ENCODE measurements around the gene YOD1.

Gene YOD1

GRCh38 chr1:207084232-207084631, 33.2 kb upstream of the YOD1 start:
- Histone ChIP-seq H3K9me3 (ENCODE audit: control insufficient read depth in 2 of 2, low read length in 2 of 2) (no peaks in the 10 kb centered on the region), H3K4me1 (ENCODE audit: control insufficient read depth in 2 of 2, insufficient read depth in 2 of 2, low read length in 2 of 2) (peaks cover 0 to 12% of the 10 kb centered on the region in 2 donors), H3K36me3 (ENCODE audit: control insufficient read depth in 2 of 2, insufficient read depth in 2 of 2, low read length in 2 of 2) (peaks cover 7 to 10% of the 10 kb centered on the region in 2 donors), H3K27me3 (ENCODE audit: control insufficient read depth in 2 of 2, insufficient read depth in 2 of 2, low read length in 2 of 2) (no peaks in the 10 kb centered on the region), H3K27ac (ENCODE audit: low read depth in 2 of 2, low read length in 2 of 2) (no peak overlapping the region), H3K9ac (ENCODE audit: low read depth in 1 of 2, low read length in 2 of 2) (no peak overlapping the region), H3K4me3 (ENCODE audit: low read length in 2 of 2) (no peak overlapping the region)

- Histone ChIP-seq H3K9ac (ENCODE audit: low read depth in 1 of 2, low read length in 2 of 2) (no peak overlapping the region), H3K4me1 (ENCODE audit: control insufficient read depth in 2 of 2, insufficient read depth in 2 of 2, low read length in 2 of 2) (peaks cover 0 to 4% of the 10 kb centered on the region in 2 donors), H3K27me3 (ENCODE audit: control insufficient read depth in 2 of 2, insufficient read depth in 2 of 2, low read length in 2 of 2) (no peaks in the 10 kb centered on the region), H3K27ac (ENCODE audit: low read depth in 2 of 2, low read length in 2 of 2) (no peak overlapping the region), H3K4me3 (ENCODE audit: low read length in 2 of 2) (no peak overlapping the region), H3K36me3 (ENCODE audit: control insufficient read depth in 2 of 2, insufficient read depth in 2 of 2, low read length in 2 of 2) (peaks cover 16 to 21% of the 10 kb centered on the region in 2 donors), H3K9me3 (ENCODE audit: control insufficient read depth in 2 of 2, low read length in 2 of 2) (no peaks in the 10 kb centered on the region)
Measured at GRCh38 chr1:207081806-207082205, 30.8 kb upstream of the YOD1 start.

GRCh38 chr1:207081088-207081487, 30.1 kb upstream of the YOD1 start:
- no peak overlapping the region for H3K4me3 ChIP-seq (ENCODE audit: low read length in 2 of 2)
- H3K4me1 ChIP-seq (ENCODE audit: control insufficient read depth in 2 of 2, insufficient read depth in 2 of 2, low read length in 2 of 2) = peaks cover 0 to 4% of the 10 kb centered on the region in 2 donors
- no peak overlapping the region for H3K9ac ChIP-seq (ENCODE audit: low read depth in 1 of 2, low read length in 2 of 2)
- no peak overlapping the region for H3K27ac ChIP-seq (ENCODE audit: low read depth in 2 of 2, low read length in 2 of 2)
- H3K9me3 ChIP-seq (ENCODE audit: control insufficient read depth in 2 of 2, low read length in 2 of 2) = no peaks in the 10 kb centered on the region
- peaks cover 16 to 25% of the 10 kb centered on the region in 2 donors for H3K36me3 ChIP-seq (ENCODE audit: control insufficient read depth in 2 of 2, insufficient read depth in 2 of 2, low read length in 2 of 2)
- no peaks in the 10 kb centered on the region for H3K27me3 ChIP-seq (ENCODE audit: control insufficient read depth in 2 of 2, insufficient read depth in 2 of 2, low read length in 2 of 2)

- Histone ChIP-seq H3K9me3 (ENCODE audit: control insufficient read depth in 2 of 2, low read length in 2 of 2) (no peaks in the 10 kb centered on the region), H3K36me3 (ENCODE audit: control insufficient read depth in 2 of 2, insufficient read depth in 2 of 2, low read length in 2 of 2) (peaks cover 22 to 31% of the 10 kb centered on the region in 2 donors), H3K4me1 (ENCODE audit: control insufficient read depth in 2 of 2, insufficient read depth in 2 of 2, low read length in 2 of 2) (peaks cover 0 to 4% of the 10 kb centered on the region in 2 donors), H3K4me3 (ENCODE audit: low read length in 2 of 2) (no peak overlapping the region), H3K27ac (ENCODE audit: low read depth in 2 of 2, low read length in 2 of 2) (no peak overlapping the region), H3K9ac (ENCODE audit: low read depth in 1 of 2, low read length in 2 of 2) (no peak overlapping the region), H3K27me3 (ENCODE audit: control insufficient read depth in 2 of 2, insufficient read depth in 2 of 2, low read length in 2 of 2) (no peaks in the 10 kb centered on the region)
Measured at GRCh38 chr1:207079706-207080241, 28.8 kb upstream of the YOD1 start.

GRCh38 chr1:207078578-207079132, 27.6 kb upstream of the YOD1 start:
- Histone ChIP-seq H3K4me3 (ENCODE audit: low read length in 2 of 2) (no peak overlapping the region), H3K27ac (ENCODE audit: low read depth in 2 of 2, low read length in 2 of 2) (no peak overlapping the region), H3K9me3 (ENCODE audit: control insufficient read depth in 2 of 2, low read length in 2 of 2) (no peaks in the 10 kb centered on the region), H3K27me3 (ENCODE audit: control insufficient read depth in 2 of 2, insufficient read depth in 2 of 2, low read length in 2 of 2) (no peaks in the 10 kb centered on the region), H3K9ac (ENCODE audit: low read depth in 1 of 2, low read length in 2 of 2) (no peak overlapping the region), H3K4me1 (ENCODE audit: control insufficient read depth in 2 of 2, insufficient read depth in 2 of 2, low read length in 2 of 2) (peaks cover 0 to 4% of the 10 kb centered on the region in 2 donors), H3K36me3 (ENCODE audit: control insufficient read depth in 2 of 2, insufficient read depth in 2 of 2, low read length in 2 of 2) (peaks cover 25 to 33% of the 10 kb centered on the region in 2 donors)

GRCh38 chr1:207077470-207078377, 26.7 kb upstream of the YOD1 start:
- no peak overlapping the region for H3K4me3 ChIP-seq (ENCODE audit: low read length in 2 of 2)
- no peaks in the 10 kb centered on the region for H3K27me3 ChIP-seq (ENCODE audit: control insufficient read depth in 2 of 2, insufficient read depth in 2 of 2, low read length in 2 of 2)
- peaks cover 29 to 40% of the 10 kb centered on the region in 2 donors for H3K36me3 ChIP-seq (ENCODE audit: control insufficient read depth in 2 of 2, insufficient read depth in 2 of 2, low read length in 2 of 2)
- H3K9ac ChIP-seq (ENCODE audit: low read depth in 1 of 2, low read length in 2 of 2) = no peak overlapping the region
- H3K27ac ChIP-seq (ENCODE audit: low read depth in 2 of 2, low read length in 2 of 2) = peak overlapping the region in 1 of 2 donors; percentile 26
- peaks cover 0 to 4% of the 10 kb centered on the region in 2 donors for H3K4me1 ChIP-seq (ENCODE audit: control insufficient read depth in 2 of 2, insufficient read depth in 2 of 2, low read length in 2 of 2)
- H3K9me3 ChIP-seq (ENCODE audit: control insufficient read depth in 2 of 2, low read length in 2 of 2) = no peaks in the 10 kb centered on the region

GRCh38 chr1:207077012-207077411, 26.0 kb upstream of the YOD1 start:
- H3K27ac ChIP-seq (ENCODE audit: low read depth in 2 of 2, low read length in 2 of 2) = peak overlapping the region in 1 of 2 donors; percentile 26
- H3K9ac ChIP-seq (ENCODE audit: low read depth in 1 of 2, low read length in 2 of 2) = no peak overlapping the region

GRCh38 chr1:207076181-207076955, 25.4 kb upstream of the YOD1 start:
- H3K9me3 ChIP-seq (ENCODE audit: control insufficient read depth in 2 of 2, low read length in 2 of 2) = no peaks in the 10 kb centered on the region
- H3K36me3 ChIP-seq (ENCODE audit: control insufficient read depth in 2 of 2, insufficient read depth in 2 of 2, low read length in 2 of 2) = peaks cover 43 to 53% of the 10 kb centered on the region in 2 donors
- H3K4me3 ChIP-seq (ENCODE audit: low read length in 2 of 2) = no peak overlapping the region
- no peak overlapping the region for H3K9ac ChIP-seq (ENCODE audit: low read depth in 1 of 2, low read length in 2 of 2)
- H3K27ac ChIP-seq (ENCODE audit: low read depth in 2 of 2, low read length in 2 of 2) = no peak overlapping the region
- no peaks in the 10 kb centered on the region for H3K27me3 ChIP-seq (ENCODE audit: control insufficient read depth in 2 of 2, insufficient read depth in 2 of 2, low read length in 2 of 2)
- H3K4me1 ChIP-seq (ENCODE audit: control insufficient read depth in 2 of 2, insufficient read depth in 2 of 2, low read length in 2 of 2) = peaks cover 0 to 4% of the 10 kb centered on the region in 2 donors

More at GRCh38 chr1:207077012-207077411, 26.0 kb upstream of the YOD1 start:
- H3K27me3 ChIP-seq (ENCODE audit: control insufficient read depth in 2 of 2, insufficient read depth in 2 of 2, low read length in 2 of 2) = no peaks in the 10 kb centered on the region
- peaks cover 37 to 46% of the 10 kb centered on the region in 2 donors for H3K36me3 ChIP-seq (ENCODE audit: control insufficient read depth in 2 of 2, insufficient read depth in 2 of 2, low read length in 2 of 2)
- H3K4me3 ChIP-seq (ENCODE audit: low read length in 2 of 2) = no peak overlapping the region
- no peaks in the 10 kb centered on the region for H3K9me3 ChIP-seq (ENCODE audit: control insufficient read depth in 2 of 2, low read length in 2 of 2)
- peaks cover 0 to 4% of the 10 kb centered on the region in 2 donors for H3K4me1 ChIP-seq (ENCODE audit: control insufficient read depth in 2 of 2, insufficient read depth in 2 of 2, low read length in 2 of 2)

GRCh38 chr1:207073906-207074820, 23.2 kb upstream of the YOD1 start:
- peaks cover 0 to 5% of the 10 kb centered on the region in 2 donors for H3K4me1 ChIP-seq (ENCODE audit: control insufficient read depth in 2 of 2, insufficient read depth in 2 of 2, low read length in 2 of 2)
- no peaks in the 10 kb centered on the region for H3K9me3 ChIP-seq (ENCODE audit: control insufficient read depth in 2 of 2, low read length in 2 of 2)
- H3K9ac ChIP-seq (ENCODE audit: low read depth in 1 of 2, low read length in 2 of 2) = no peak overlapping the region
- no peak overlapping the region for H3K4me3 ChIP-seq (ENCODE audit: low read length in 2 of 2)
- H3K27me3 ChIP-seq (ENCODE audit: control insufficient read depth in 2 of 2, insufficient read depth in 2 of 2, low read length in 2 of 2) = no peaks in the 10 kb centered on the region
- peaks cover 57 to 63% of the 10 kb centered on the region in 2 donors for H3K36me3 ChIP-seq (ENCODE audit: control insufficient read depth in 2 of 2, insufficient read depth in 2 of 2, low read length in 2 of 2)
- no peak overlapping the region for H3K27ac ChIP-seq (ENCODE audit: low read depth in 2 of 2, low read length in 2 of 2)

Measured in mucosa of rectum (tissue), 2 donors.